BLaER1 treated with 17β-estradiol and CSF1 and Interleukin-3, amounts not matched to agents 10 nM and 100 nM (cell line): Measurements from ENCODE around the gene WWC1.

Experiments
- H3K27ac ChIP-seq, 11 experiments: shearing (Covaris generic); formaldehyde crosslinking; 2 replicates each; pipeline ENCODE4 v1.8.1; 2022
- H3K27me3 ChIP-seq, 11 experiments: shearing (Covaris generic); formaldehyde crosslinking; 2 replicates each; pipeline ENCODE4 v1.8.1; 2022
- H3K36me3 ChIP-seq, 11 experiments: shearing (Covaris generic); formaldehyde crosslinking; 2 replicates each; pipeline ENCODE4 v1.8.1; 2022
- H3K4me1 ChIP-seq, 10 experiments: shearing (Covaris generic); formaldehyde crosslinking; 2 replicates each; pipeline ENCODE4 v1.8.1; 2022
- H3K4me2 ChIP-seq, 11 experiments: shearing (Covaris generic); formaldehyde crosslinking; 2 replicates each; pipeline ENCODE4 v1.8.1; 2022
- H3K4me3 ChIP-seq, 10 experiments: shearing (Covaris generic); formaldehyde crosslinking; 2 replicates each; pipeline ENCODE4 v1.8.1; 2022
- H3K9ac ChIP-seq, 11 experiments: shearing (Covaris generic); formaldehyde crosslinking; 2 replicates each; pipeline ENCODE4 v1.8.1; 2022
- H3K9me3 ChIP-seq, 11 experiments: shearing (Covaris generic); formaldehyde crosslinking; replicated peaks in 1 of 11; 2 replicates each; pipeline ENCODE4 v1.8.1; 2022
- H4K20me1 ChIP-seq, 11 experiments: shearing (Covaris generic); formaldehyde crosslinking; 2 replicates each; pipeline ENCODE4 v1.8.1; 2022
- Cebpa-rat ChIP-seq, 11 experiments: shearing (Covaris generic); IDR thresholded peaks; 2 replicates each; pipeline ENCODE4 v1.8.1; 2022

Gene WWC1

DNA sequence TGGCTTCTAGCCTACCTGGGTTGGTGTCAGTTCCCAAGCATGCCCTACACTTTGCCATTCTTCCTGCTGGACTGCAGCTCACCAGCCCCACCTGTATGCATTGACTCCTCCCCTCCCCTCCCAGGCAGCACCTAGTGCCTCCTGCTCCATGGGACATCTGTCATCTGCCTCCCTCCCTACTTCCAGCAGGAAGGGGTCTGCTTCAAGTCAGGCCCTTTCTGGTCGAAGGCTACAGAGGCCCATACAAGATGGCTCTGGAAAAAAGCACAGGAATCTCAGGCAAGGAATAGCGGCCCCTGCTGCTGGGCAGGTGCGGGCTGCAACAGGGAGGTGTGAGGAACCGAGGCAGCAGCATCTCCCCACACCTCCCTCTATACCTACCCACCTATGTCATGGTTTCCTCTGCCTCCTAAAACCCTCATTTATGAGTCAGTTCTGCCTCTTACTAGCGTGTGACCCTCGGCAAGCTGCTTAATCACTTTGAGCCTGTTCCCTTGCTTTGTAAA is 19.7 kb downstream of the WWC1 start:
- no peaks in the 10 kb centered on the region for H3K9me3 ChIP-seq

DNA sequence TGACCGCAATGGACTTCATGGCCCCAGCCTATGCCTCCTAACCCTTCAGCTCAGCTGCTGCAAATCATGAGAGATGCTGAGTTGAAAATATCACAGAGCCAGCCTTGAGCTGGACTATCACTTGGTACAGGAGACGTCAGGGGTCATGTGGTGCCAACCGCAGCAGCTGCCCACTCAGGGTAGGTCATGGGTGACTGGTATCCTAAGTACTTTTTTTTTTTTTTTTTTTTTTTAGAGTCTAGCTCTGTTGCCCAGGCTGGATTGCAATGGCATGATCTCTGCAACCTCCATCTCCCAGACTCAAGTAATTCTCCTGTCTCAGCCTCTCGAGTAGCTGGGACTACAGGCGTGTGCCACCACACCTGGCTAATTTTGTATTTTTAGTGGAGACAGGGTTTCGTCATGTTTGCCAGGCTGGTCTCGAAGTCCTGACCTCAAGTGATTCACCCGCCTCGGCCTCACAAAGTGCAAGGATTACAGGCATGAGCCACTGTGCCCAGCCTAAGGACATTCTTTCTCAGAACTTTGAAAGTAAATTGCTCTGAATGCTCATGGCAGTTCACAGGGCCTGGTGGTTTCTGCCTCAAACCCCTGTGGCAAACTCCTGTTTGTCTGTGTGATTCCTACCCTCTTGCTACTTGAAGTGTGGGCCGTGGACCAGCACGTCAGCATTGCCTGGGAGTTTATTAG is 21.3 kb downstream of the WWC1 start:
- H3K27me3 ChIP-seq, result no peaks in the 10 kb centered on the region
- no peaks in the 10 kb centered on the region for H3K36me3 ChIP-seq
- no peak overlapping the region for H3K27ac ChIP-seq
- TF ChIP-seq Cebpa-rat (IDR thresholded peaks at IDR 0.05), result no peak
- peaks cover 0 to 12% (median 0%) of the 10 kb centered on the region in 11 experiments; a peak in 3 of 22 replicates for H4K20me1 ChIP-seq
- no peak overlapping the region for H3K4me2 ChIP-seq
- peaks cover 18 to 34% (median 23%) of the 10 kb centered on the region in 10 experiments for H3K4me1 ChIP-seq
- H3K9ac ChIP-seq, result no peak overlapping the region
- H3K9me3 ChIP-seq, result no peaks in the 10 kb centered on the region
- H3K4me3 ChIP-seq, result no peak overlapping the region

More for the DNA sequence above, 19.7 kb downstream of the WWC1 start:
- no peak for TF ChIP-seq Cebpa-rat (IDR thresholded peaks at IDR 0.05)
- H3K27ac ChIP-seq, result no peak overlapping the region
- H3K36me3 ChIP-seq, result no peaks in the 10 kb centered on the region
- no peak overlapping the region for H3K4me3 ChIP-seq
- H3K9ac ChIP-seq, result no peak overlapping the region
- peaks cover 0 to 8% (median 0%) of the 10 kb centered on the region in 11 experiments; a peak in 3 of 22 replicates for H4K20me1 ChIP-seq
- peaks cover 13 to 19% (median 17%) of the 10 kb centered on the region in 10 experiments for H3K4me1 ChIP-seq
- H3K27me3 ChIP-seq, result no peaks in the 10 kb centered on the region
- no peak overlapping the region for H3K4me2 ChIP-seq

DNA sequence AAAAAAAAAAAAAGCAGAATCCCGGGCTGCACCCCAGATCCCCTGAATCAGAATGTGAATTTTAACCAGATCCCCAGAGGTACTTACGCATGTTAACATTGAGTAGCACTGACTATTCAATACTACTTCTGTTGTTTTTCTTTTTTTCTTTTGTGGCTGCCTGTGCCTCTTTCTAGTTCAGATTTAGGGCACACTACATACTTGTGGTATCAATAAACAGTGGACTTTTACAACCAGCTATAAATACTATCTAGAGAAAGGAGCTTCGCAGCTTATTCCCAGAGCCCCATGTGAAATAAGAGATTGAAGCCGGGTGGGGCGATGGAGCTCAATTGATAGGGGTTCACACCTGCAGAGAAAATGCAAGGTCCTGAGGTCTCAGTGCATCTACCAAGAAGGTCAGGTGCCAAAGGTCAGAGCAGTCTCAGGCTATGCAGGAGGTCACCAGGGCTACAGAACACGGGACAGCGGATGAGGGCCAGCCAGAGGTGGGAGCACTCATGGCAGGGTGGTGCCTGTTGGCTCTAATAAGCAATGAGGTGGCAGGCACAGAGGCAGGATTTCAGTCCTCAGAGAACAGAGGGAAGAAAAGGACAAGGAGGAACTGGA is 22.3 kb downstream of the WWC1 start:
- Histone ChIP-seq H3K27ac (no peak overlapping the region), H4K20me1 (peaks cover 0 to 12% (median 0%) of the 10 kb centered on the region in 11 experiments; a peak in 3 of 22 replicates), H3K4me1 (peaks cover 18 to 37% (median 23%) of the 10 kb centered on the region in 10 experiments), H3K36me3 (no peaks in the 10 kb centered on the region), H3K27me3 (no peaks in the 10 kb centered on the region), H3K4me3 (no peak overlapping the region), H3K9me3 (no peaks in the 10 kb centered on the region), H3K4me2 (no peak overlapping the region), H3K9ac (no peak overlapping the region)
- TF ChIP-seq Cebpa-rat (IDR thresholded peaks at IDR 0.05), result no peak

DNA sequence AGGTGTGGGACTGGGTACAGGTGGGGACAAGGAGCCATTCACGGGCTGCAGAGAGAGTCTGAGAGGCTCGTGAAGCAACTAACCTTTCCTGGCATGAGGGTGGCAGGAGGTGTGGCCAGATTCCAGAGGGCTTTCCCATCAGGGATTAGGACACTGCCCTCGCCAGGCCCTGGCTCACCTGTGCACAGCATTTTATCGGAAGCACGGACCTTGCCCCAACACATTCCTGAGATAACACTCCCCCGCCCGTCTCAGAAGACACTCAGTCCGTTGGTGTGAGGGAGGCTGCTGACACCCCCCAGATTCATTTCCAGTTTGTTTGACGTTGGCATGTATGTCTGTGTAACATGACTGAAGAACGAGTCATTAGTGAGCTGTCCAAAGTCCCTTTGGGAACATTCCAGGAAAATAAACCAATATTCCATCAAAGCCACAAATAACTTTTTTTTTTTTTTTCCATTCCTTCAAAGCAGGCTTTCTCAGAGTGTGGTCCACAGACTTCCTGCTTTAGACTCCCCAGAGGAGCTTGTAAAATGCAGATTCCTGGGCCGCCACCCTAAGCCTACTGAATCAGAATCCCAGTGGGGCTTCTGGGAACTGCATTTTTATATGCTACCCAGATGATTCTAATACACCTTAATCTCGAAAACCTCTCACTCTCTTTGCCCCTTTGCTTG is 23.4 kb downstream of the WWC1 start:
- H3K9me3 ChIP-seq, result peaks cover 0 to 6% (median 0%) of the 10 kb centered on the region in 11 experiments; a peak in 2 of 22 replicates
- no peak for TF ChIP-seq Cebpa-rat (IDR thresholded peaks at IDR 0.05)
- no peak overlapping the region for H3K4me3 ChIP-seq
- no peaks in the 10 kb centered on the region for H3K27me3 ChIP-seq
- H3K27ac ChIP-seq, result no peak overlapping the region
- H3K36me3 ChIP-seq, result no peaks in the 10 kb centered on the region
- H3K9ac ChIP-seq, result no peak overlapping the region
- peaks cover 0 to 12% (median 0%) of the 10 kb centered on the region in 11 experiments; a peak in 3 of 22 replicates for H4K20me1 ChIP-seq
- peak overlapping the region; percentile 28 to 89 (median 77) for H3K4me2 ChIP-seq
- H3K4me1 ChIP-seq, result peaks cover 18 to 37% (median 23%) of the 10 kb centered on the region in 10 experiments

DNA sequence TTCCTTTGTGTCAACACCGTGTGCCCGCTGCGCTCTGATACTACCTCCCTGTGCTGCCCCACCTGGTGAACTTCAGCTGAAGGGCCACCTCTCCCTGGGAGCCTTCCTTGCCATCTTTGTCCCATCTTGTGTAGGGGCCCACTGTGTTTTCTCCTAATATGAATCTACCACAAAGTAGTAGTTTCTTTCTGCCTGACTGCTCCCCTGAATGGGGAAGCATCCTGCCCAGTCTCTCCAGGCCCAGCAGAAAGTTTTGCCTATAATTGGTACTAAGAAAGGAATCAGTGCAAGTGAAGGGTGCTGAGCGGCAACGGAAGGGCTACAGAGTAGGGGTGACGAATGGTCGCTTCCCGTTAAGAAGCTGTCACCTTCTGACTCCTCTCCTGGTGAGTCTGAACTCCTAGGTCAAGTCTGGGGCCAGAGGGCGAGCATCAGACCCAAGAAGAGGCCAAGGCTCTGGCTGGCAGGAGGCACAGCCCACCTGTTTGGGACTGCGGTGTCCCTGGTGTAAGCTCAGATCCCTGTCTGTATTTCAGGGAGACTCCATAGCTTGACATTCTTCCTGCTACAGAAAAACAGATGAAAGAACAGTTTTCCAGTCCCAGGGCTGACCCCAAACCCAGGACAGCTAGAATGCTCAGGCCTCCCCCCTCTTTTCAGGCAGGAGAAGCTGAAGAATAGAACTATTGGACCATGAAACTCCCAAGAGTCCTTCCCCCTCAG is 24.1 kb downstream of the WWC1 start:
- Histone ChIP-seq H3K27me3 (no peaks in the 10 kb centered on the region), H3K36me3 (no peaks in the 10 kb centered on the region), H3K4me2 (peak overlapping the region; percentile 28 to 89 (median 77)), H3K4me3 (no peak overlapping the region), H3K9me3 (peaks cover 0 to 7% (median 0%) of the 10 kb centered on the region in 11 experiments; a peak in 2 of 22 replicates), H4K20me1 (peaks cover 0 to 12% (median 0%) of the 10 kb centered on the region in 11 experiments; a peak in 3 of 22 replicates), H3K9ac (peak overlapping the region in 3 of 11 experiments; percentile 11 to 31 (median 14); a peak in 2 of 22 replicates), H3K4me1 (peaks cover 18 to 37% (median 23%) of the 10 kb centered on the region in 10 experiments), H3K27ac (no peak overlapping the region; a peak in 1 of 22 replicates)
- TF ChIP-seq Cebpa-rat (IDR thresholded peaks at IDR 0.05), result no peak

DNA sequence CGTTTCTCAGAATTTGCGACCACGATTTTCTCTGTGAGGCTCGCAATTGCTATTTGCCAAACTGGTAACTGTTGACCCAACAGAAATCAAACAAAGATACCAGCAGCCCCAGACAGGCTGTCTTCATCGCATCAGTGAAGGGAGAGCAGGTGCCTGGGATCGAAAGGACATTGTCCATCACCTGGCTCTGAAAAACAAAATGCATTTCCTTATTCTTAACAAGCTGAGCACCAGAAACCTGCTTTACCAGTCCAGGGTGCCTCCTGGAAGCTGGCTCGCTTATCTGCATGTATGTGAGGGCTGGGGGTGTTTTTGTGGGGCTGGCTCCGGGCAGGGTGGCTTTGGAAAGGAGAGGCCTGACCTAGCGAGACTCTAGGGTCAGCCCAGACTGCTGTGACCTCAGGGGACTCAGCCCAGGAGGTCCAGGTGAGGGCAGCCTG is 24.7 kb downstream of the WWC1 start:
- H3K4me1 ChIP-seq, result peaks cover 18 to 37% (median 23%) of the 10 kb centered on the region in 10 experiments
- peaks cover 0 to 7% (median 0%) of the 10 kb centered on the region in 11 experiments; a peak in 2 of 22 replicates for H3K9me3 ChIP-seq
- peaks cover 0 to 12% (median 0%) of the 10 kb centered on the region in 11 experiments; a peak in 1 of 22 replicates for H4K20me1 ChIP-seq
- no peak overlapping the region; a peak in 1 of 22 replicates for H3K27ac ChIP-seq
- no peak for TF ChIP-seq Cebpa-rat (IDR thresholded peaks at IDR 0.05)
- peak overlapping the region in 10 of 11 experiments; percentile 36 to 89 (median 77); a peak in 21 of 22 replicates for H3K4me2 ChIP-seq
- no peak overlapping the region for H3K4me3 ChIP-seq
- H3K27me3 ChIP-seq, result no peaks in the 10 kb centered on the region
- H3K36me3 ChIP-seq, result no peaks in the 10 kb centered on the region
- H3K9ac ChIP-seq, result 0 out of 22 replicates have a peak overlapping the region, but pooled peaks of 3 of the 11 experiments have one; percentile 11 to 31 (median 14)

DNA sequence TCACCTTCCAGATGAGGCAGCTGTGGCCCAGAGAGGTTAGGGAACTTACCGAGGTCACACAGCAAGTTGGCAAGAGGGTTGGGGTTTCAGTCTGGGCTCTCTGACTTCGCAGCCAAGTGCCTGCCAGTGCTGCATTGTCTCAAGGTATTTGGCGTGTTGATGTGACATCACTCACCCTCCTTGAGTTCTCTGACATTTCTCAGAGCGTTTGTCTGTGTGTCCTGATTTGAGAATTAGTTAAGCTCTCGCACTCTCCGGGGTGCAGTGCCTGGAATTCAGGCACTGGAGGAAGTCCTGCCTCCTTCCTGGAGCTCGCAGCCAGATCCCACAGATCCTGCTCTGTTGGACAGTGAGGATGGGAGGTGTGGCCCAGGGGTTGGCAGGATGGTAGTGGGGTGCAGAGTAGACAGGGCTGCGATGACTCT is 25.7 kb downstream of the WWC1 start:
- Histone ChIP-seq H3K9ac (no peak overlapping the region), H4K20me1 (peaks cover 0 to 12% (median 0%) of the 10 kb centered on the region in 11 experiments; a peak in 1 of 22 replicates), H3K4me3 (no peak overlapping the region), H3K27ac (no peak overlapping the region), H3K36me3 (no peaks in the 10 kb centered on the region), H3K4me1 (peaks cover 18 to 37% (median 23%) of the 10 kb centered on the region in 10 experiments), H3K9me3 (peaks cover 0 to 7% (median 0%) of the 10 kb centered on the region in 11 experiments; a peak in 2 of 22 replicates), H3K4me2 (peak overlapping the region in 4 of 11 experiments; percentile 8 to 46 (median 20); a peak in 4 of 22 replicates), H3K27me3 (no peaks in the 10 kb centered on the region)
- TF ChIP-seq Cebpa-rat (IDR thresholded peaks at IDR 0.05), result no peak

DNA sequence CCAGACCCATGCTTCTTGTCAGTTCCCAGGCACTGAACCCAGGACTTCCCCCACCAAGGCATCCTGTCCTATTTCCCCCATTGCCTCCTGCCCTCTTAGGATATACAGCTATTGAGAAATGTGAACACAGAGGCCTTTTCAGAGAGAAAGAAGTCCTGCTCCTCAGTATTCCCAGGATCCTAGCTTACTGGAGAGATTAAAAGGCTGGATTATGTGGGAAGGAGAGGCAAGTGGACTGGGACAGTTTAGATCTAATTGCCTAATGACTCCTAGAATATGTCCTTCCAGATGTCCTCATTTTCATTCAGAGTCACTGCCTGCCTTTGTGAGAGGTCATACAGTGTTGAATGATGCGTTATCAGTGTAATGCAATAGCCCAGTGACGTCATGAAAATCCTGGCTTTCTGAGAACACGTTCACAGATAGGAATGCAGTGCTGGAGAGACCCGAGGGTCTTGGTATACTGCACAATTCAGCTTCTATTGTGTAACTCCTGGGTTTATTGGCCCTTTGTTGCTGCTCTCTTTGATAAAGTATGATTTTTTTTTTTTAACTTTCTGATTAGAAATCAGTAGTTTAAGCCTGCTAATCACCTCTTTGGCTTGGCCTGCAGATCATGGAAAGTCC is 26.2 kb downstream of the WWC1 start:
- Histone ChIP-seq H3K27ac (no peak overlapping the region), H3K4me3 (no peak overlapping the region), H3K36me3 (no peaks in the 10 kb centered on the region), H3K4me1 (peaks cover 18 to 37% (median 23%) of the 10 kb centered on the region in 10 experiments), H3K4me2 (peak overlapping the region in 4 of 11 experiments; percentile 8 to 46 (median 20); a peak in 5 of 22 replicates), H4K20me1 (peaks cover 0 to 12% (median 0%) of the 10 kb centered on the region in 11 experiments; a peak in 1 of 22 replicates), H3K9ac (no peak overlapping the region), H3K9me3 (peaks cover 0 to 7% (median 0%) of the 10 kb centered on the region in 11 experiments; a peak in 2 of 22 replicates), H3K27me3 (no peaks in the 10 kb centered on the region)
- 0 out of 22 replicates have a peak, but pooled peaks of 1 of the 11 experiments have one; percentile 6 for TF ChIP-seq Cebpa-rat (IDR thresholded peaks at IDR 0.05)
